ENCODE results near the gene PCYT1B.

- TF ChIP-seq CTCF (IDR thresholded peaks at IDR 0.05) (no peak), POLR2A (IDR thresholded peaks at IDR 0.05) (no peak)
Measured at GRCh38 chrX:24567169-24567568, 80.0 kb downstream of the PCYT1B start.

Measured in stomach (tissue), 4 donors.